ENCODE data around the gene STK4.

DNA sequence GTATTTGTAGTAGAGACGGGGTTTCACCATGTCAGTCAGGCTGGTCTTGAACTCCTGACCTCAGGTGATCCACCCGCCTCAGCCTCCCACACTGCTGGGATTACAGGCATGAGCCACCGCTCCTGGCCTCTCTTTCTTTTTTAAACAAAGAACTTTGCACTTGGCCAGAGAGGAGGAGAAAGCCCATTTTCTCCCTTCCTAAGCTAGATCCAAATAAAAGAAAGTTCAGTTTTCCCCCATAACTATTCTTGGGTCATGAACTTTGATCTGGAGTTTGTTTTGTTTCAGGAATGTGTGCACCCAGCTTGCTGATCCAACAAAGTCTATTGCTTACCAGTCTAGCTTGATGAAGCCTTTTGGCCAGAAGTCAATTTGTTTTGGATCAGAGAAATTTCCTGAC lies 111.2 kb downstream of the STK4 start:
- TF ChIP-seq, protein P1, sequence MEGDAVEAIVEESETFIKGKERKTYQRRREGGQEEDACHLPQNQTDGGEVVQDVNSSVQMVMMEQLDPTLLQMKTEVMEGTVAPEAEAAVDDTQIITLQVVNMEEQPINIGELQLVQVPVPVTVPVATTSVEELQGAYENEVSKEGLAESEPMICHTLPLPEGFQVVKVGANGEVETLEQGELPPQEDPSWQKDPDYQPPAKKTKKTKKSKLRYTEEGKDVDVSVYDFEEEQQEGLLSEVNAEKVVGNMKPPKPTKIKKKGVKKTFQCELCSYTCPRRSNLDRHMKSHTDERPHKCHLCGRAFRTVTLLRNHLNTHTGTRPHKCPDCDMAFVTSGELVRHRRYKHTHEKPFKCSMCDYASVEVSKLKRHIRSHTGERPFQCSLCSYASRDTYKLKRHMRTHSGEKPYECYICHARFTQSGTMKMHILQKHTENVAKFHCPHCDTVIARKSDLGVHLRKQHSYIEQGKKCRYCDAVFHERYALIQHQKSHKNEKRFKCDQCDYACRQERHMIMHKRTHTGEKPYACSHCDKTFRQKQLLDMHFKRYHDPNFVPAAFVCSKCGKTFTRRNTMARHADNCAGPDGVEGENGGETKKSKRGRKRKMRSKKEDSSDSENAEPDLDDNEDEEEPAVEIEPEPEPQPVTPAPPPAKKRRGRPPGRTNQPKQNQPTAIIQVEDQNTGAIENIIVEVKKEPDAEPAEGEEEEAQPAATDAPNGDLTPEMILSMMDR (IDR thresholded peaks at IDR 0.05): no peak
- TF ChIP-seq POLR2A (IDR thresholded peaks at IDR 0.05) (no peak), POLR2AphosphoS5 (IDR thresholded peaks at IDR 0.05; ENCODE audit: insufficient read depth in 1 of 2, low read depth in 1 of 2) (no peak)

Data from vagina (tissue), 2 donors.